SK-N-SH treated with all-trans-retinoic acid at 6 μM for 48 hours (cell line): Measurements from ENCODE around the gene GLIS1.

Source experiments
- ATAC-seq: fragments of 200-7000 bp; cut with Tn5 transposase; 3 replicates; pipeline ENCODE4 v1.9.1; 2020; ENCODE audit warnings: mild to moderate bottlenecking, moderate library complexity
- ARNTL ChIP-seq: fragments of 450-650 bp; formaldehyde crosslinking; IDR thresholded peaks from 2 replicates; pipeline ENCODE4 v1.5.0; 2020; ENCODE audit warnings: low read depth, mild to moderate bottlenecking, moderate library complexity, borderline replicate concordance
- BACH2 ChIP-seq: fragments of 250-450 bp; sonication (Bioruptor Pico); IDR thresholded peaks from 2 replicates; pipeline ENCODE4 v1.9.0; 2021; ENCODE audit warnings: mild to moderate bottlenecking, borderline replicate concordance
- CREB5 ChIP-seq: fragments of 250-450 bp; sonication (Bioruptor Pico); IDR thresholded peaks from 2 replicates; pipeline ENCODE4 v1.5.1; 2020; ENCODE audit warnings: low read depth, mild to moderate bottlenecking, moderate library complexity
- CSDC2 ChIP-seq: fragments of 250-450 bp; sonication (Bioruptor Pico); IDR thresholded peaks from 2 replicates; pipeline ENCODE4 v1.5.0; 2020; ENCODE audit warnings: mild to moderate bottlenecking, moderate library complexity
- CSRNP3 ChIP-seq: fragments of 250-450 bp; sonication (Bioruptor Pico); IDR thresholded peaks from 2 replicates; pipeline ENCODE4 v1.5.1; 2021; ENCODE audit warnings: mild to moderate bottlenecking, moderate library complexity
- ESRRG ChIP-seq: fragments of 250-450 bp; sonication (Bioruptor Pico); IDR thresholded peaks from 2 replicates; pipeline ENCODE4 v1.6.1; 2021; ENCODE audit warnings: mild to moderate bottlenecking
- GLIS3 ChIP-seq: fragments of 250-450 bp; sonication (Bioruptor Pico); IDR thresholded peaks from 2 replicates; pipeline ENCODE4 v1.5.0; 2020; ENCODE audit warnings: mild to moderate bottlenecking, moderate library complexity
- ISL1 ChIP-seq: fragments of 250-450 bp; sonication (Bioruptor Pico); IDR thresholded peaks from 2 replicates; pipeline ENCODE4 v2.1.2; 2022; ENCODE audit warnings: mild to moderate bottlenecking, moderate library complexity
- OSR1 ChIP-seq: fragments of 250-450 bp; sonication (Bioruptor Pico); IDR thresholded peaks from 2 replicates; pipeline ENCODE4 v1.8.0; 2022; ENCODE audit warnings: moderate library complexity, mild to moderate bottlenecking, inconsistent platforms
- PATZ1 ChIP-seq: fragments of 250-450 bp; sonication (Bioruptor Pico); IDR thresholded peaks from 2 replicates; pipeline ENCODE4 v1.8.0; 2020; ENCODE audit warnings: mild to moderate bottlenecking, moderate library complexity, borderline replicate concordance
- PPARA ChIP-seq: fragments of 250-450 bp; sonication (Bioruptor Pico); IDR thresholded peaks from 2 replicates; pipeline ENCODE4 v1.5.0; 2020; ENCODE audit warnings: mild to moderate bottlenecking, borderline replicate concordance
- RARB ChIP-seq: fragments of 250-450 bp; sonication (Bioruptor Pico); IDR thresholded peaks from 2 replicates; pipeline ENCODE4 v1.8.0; 2021; ENCODE audit warnings: mild to moderate bottlenecking, moderate library complexity
- SNAI2 ChIP-seq: fragments of 250-450 bp; sonication (Bioruptor Pico); IDR thresholded peaks from 2 replicates; pipeline ENCODE4 v1.5.0; 2020; ENCODE audit warnings: mild to moderate bottlenecking, moderate library complexity
- TCF4 ChIP-seq: fragments of 250-450 bp; sonication (Bioruptor Pico); IDR thresholded peaks from 2 replicates; pipeline ENCODE4 v1.8.0; 2021; ENCODE audit warnings: mild to moderate bottlenecking, moderate library complexity, borderline replicate concordance
- TOX ChIP-seq: fragments of 250-450 bp; sonication (Bioruptor Pico); IDR thresholded peaks from 2 replicates; pipeline ENCODE4 v1.8.0; 2021; ENCODE audit warnings: mild to moderate bottlenecking, moderate library complexity, borderline replicate concordance
- ZC3H10 ChIP-seq: fragments of 250-450 bp; sonication (Bioruptor Pico); IDR thresholded peaks from 2 replicates; pipeline ENCODE4 v1.5.1; 2021; ENCODE audit warnings: mild to moderate bottlenecking, moderate library complexity
- ZFP3 ChIP-seq: fragments of 250-450 bp; sonication (Bioruptor Pico); IDR thresholded peaks from 2 replicates; pipeline ENCODE4 v1.5.0; 2020; ENCODE audit warnings: mild to moderate bottlenecking, moderate library complexity
- ZFP30 ChIP-seq: fragments of 450-650 bp; formaldehyde crosslinking; IDR thresholded peaks from 2 replicates; pipeline ENCODE4 v1.5.0; 2022; ENCODE audit warnings: mild to moderate bottlenecking, moderate library complexity
- ZNF565 ChIP-seq: fragments of 450-650 bp; formaldehyde crosslinking; conservative IDR thresholded peaks from 2 replicates; pipeline ENCODE4 v1.5.0; 2020; ENCODE audit warnings: low read depth, mild to moderate bottlenecking, moderate library complexity
- ZNF70 ChIP-seq: fragments of 450-650 bp; formaldehyde crosslinking; IDR thresholded peaks from 2 replicates; pipeline ENCODE4 v1.5.0; 2020; ENCODE audit warnings: mild to moderate bottlenecking, moderate library complexity
- ZNF8 ChIP-seq: fragments of 450-650 bp; formaldehyde crosslinking; IDR thresholded peaks from 2 replicates; pipeline ENCODE4 v1.5.0; 2020; ENCODE audit warnings: mild to moderate bottlenecking, moderate library complexity
- TF ChIP-seq, protein P1 (sequence below): fragments of 250-450 bp; sonication (Bioruptor Pico); IDR thresholded peaks from 2 replicates; pipeline ENCODE4 v1.5.0; 2020; ENCODE audit warnings: mild to moderate bottlenecking, moderate library complexity
- TF ChIP-seq, protein P2 (sequence below): fragments of 250-450 bp; sonication (Bioruptor Pico); IDR thresholded peaks from 2 replicates; pipeline ENCODE4 v1.8.0; 2021; ENCODE audit warnings: low read depth, mild to moderate bottlenecking, moderate library complexity, borderline replicate concordance

Gene GLIS1

DNA sequence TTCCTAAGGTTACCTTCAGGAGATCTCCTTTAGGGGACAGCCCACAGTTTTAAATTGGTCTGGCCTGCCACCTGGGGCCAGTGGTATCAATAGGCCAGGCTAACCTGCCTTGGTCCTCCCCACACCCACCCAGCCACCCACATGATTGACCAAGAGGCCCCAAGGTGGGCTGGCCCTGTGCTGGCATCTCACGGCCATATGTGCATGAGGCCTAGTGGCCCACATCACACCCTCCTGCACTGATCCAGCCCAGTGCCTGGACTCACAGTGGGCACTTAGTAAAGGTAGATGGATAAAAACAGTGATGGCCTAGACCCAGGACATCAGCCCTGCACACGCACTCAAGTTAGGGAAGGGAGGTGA is 197.7 kb downstream of the GLIS1 start:
- ATAC-seq, result no peak
- no peak for TF ChIP-seq OSR1
- TF ChIP-seq ARNTL (CRISPR knock-in tag), result no peak
- no peak for TF ChIP-seq RARB
- TF ChIP-seq TCF4 (CRISPR knock-in tag), result no peak
- TF ChIP-seq, protein P1, sequence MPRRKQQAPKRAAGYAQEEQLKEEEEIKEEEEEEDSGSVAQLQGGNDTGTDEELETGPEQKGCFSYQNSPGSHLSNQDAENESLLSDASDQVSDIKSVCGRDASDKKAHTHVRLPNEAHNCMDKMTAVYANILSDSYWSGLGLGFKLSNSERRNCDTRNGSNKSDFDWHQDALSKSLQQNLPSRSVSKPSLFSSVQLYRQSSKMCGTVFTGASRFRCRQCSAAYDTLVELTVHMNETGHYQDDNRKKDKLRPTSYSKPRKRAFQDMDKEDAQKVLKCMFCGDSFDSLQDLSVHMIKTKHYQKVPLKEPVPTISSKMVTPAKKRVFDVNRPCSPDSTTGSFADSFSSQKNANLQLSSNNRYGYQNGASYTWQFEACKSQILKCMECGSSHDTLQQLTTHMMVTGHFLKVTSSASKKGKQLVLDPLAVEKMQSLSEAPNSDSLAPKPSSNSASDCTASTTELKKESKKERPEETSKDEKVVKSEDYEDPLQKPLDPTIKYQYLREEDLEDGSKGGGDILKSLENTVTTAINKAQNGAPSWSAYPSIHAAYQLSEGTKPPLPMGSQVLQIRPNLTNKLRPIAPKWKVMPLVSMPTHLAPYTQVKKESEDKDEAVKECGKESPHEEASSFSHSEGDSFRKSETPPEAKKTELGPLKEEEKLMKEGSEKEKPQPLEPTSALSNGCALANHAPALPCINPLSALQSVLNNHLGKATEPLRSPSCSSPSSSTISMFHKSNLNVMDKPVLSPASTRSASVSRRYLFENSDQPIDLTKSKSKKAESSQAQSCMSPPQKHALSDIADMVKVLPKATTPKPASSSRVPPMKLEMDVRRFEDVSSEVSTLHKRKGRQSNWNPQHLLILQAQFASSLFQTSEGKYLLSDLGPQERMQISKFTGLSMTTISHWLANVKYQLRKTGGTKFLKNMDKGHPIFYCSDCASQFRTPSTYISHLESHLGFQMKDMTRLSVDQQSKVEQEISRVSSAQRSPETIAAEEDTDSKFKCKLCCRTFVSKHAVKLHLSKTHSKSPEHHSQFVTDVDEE (CRISPR knock-in tag), result no peak
- TF ChIP-seq ZNF8, result no peak
- no peak for TF ChIP-seq CREB5 (CRISPR knock-in tag)
- no peak for TF ChIP-seq BACH2
- no peak for TF ChIP-seq ISL1 (CRISPR knock-in tag)
- TF ChIP-seq GLIS3 (CRISPR knock-in tag), result no peak
- no peak for TF ChIP-seq ZNF70 (CRISPR knock-in tag)
- TF ChIP-seq CSDC2 (CRISPR knock-in tag), result no peak
- no peak for TF ChIP-seq PPARA (CRISPR knock-in tag)
- TF ChIP-seq, protein P2, sequence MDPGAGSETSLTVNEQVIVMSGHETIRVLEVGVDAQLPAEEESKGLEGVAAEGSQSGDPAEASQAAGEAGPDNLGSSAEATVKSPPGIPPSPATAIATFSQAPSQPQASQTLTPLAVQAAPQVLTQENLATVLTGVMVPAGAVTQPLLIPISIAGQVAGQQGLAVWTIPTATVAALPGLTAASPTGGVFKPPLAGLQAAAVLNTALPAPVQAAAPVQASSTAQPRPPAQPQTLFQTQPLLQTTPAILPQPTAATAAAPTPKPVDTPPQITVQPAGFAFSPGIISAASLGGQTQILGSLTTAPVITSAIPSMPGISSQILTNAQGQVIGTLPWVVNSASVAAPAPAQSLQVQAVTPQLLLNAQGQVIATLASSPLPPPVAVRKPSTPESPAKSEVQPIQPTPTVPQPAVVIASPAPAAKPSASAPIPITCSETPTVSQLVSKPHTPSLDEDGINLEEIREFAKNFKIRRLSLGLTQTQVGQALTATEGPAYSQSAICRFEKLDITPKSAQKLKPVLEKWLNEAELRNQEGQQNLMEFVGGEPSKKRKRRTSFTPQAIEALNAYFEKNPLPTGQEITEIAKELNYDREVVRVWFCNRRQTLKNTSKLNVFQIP (CRISPR knock-in tag), result no peak
- no peak for TF ChIP-seq SNAI2
- TF ChIP-seq ZNF565 (CRISPR knock-in tag), result no peak
- no peak for TF ChIP-seq ESRRG

DNA sequence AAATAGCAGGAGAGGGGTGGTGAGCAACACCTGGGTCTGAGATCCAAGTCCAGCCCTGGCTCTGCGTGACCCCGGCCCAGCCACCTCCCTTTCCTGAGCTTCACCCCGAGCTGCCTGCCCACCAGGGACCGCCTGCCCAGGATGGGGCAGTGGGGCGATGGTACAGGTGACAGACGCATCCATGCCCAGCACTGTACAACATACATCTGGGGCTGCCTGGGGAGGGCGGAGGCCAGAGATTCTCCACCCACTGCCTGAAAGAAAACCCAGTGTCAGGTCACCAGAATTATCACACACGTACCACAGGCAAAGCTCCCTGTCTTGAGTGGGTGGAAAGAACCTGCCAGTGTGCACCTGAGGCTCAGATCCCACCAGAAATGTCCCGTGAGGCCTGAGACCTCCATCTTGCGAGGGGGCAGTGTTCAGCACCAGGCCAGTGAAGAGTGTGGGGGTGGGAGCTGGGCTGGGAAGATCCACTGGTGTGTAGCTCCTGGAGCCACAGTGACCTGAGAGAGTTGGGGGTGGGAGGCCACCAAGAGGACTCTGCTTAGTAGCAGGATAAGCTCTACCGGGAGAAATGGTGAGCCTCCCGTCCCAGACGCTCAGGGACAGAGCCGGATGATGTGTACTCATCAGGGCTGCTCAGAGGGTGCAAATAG is 198.2 kb downstream of the GLIS1 start:
- no peak for ATAC-seq

DNA sequence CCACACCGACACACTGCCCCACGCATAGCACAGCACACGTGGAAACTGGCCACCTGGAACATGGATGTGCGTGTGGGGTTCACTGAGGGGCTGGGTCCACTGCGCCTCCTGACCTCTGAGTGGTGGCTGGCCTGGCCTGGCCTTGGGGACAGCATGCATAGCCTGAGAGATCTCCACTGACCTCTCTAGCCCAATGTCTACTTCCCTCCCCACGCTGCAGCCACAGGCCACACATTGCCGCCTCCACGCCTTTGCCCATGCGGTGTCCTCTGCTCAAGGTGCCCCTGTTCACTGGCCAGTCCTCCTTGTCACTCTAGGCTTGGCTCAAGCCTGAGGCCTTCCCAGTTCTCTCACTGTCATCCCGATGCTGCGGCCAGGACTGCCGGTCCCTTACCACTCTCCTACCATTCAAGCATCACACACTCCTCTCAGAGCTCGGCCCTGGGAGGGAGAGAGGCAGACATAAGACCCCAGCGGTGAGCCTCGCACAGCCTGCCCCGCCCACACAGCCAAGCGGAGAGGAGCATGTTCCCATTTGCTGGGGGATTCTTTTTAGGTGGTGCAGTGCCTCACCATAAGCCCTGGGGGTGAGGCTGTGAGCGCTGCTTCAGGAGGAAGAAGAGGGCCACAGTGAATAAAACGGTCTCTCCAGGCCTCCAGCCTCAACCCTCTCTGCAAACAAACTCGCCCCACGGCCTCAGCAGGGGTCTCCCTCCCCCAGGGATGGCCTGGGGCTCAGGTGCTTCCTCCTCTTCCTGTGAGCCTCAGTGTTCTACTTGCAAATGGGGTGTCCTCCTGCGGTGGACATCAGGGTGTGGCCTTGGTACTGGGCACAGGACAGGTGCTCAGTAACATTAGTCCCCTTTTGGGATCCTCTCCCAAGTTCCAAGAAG is 199.0 kb downstream of the GLIS1 start:
- TF ChIP-seq ARNTL (CRISPR knock-in tag) (no peak), CREB5 (CRISPR knock-in tag) (no peak), ZNF8 (no peak), CSDC2 (CRISPR knock-in tag) (no peak), ZNF70 (CRISPR knock-in tag) (no peak), SNAI2 (no peak), BACH2 (no peak), OSR1 (no peak), PPARA (CRISPR knock-in tag) (no peak), RARB (no peak)
- no peak for ATAC-seq

More for the DNA sequence above, 198.2 kb downstream of the GLIS1 start:
- no peak for TF ChIP-seq ISL1 (CRISPR knock-in tag)
- TF ChIP-seq SNAI2, result no peak
- TF ChIP-seq PPARA (CRISPR knock-in tag), result no peak
- TF ChIP-seq RARB, result no peak
- no peak for TF ChIP-seq GLIS3 (CRISPR knock-in tag)
- no peak for TF ChIP-seq ZNF70 (CRISPR knock-in tag)
- no peak for TF ChIP-seq OSR1
- TF ChIP-seq, all 23 proteins: peak for 0

DNA sequence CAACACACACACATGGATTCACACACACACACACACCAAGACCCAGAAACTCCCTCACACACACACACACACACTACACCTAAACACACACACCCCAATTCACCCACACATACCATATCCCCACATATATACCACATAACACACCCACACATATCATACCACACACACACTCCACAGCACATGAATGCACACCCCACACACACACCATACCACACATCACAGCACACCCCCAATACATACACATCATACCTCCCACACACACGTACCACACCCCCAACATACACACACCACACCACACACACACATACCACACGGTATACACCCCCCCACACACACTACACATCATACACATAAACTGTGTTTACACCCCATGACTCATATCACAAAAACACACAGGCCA is 199.7 kb downstream of the GLIS1 start:
- ATAC-seq, result no peak
- TF ChIP-seq ZFP30, result no peak
- no peak for TF ChIP-seq ZNF70 (CRISPR knock-in tag)
- TF ChIP-seq ZNF565 (CRISPR knock-in tag), result no peak
- no peak for TF ChIP-seq ZFP3
- no peak for TF ChIP-seq SNAI2
- TF ChIP-seq PPARA (CRISPR knock-in tag), result no peak
- no peak for TF ChIP-seq CSRNP3 (CRISPR knock-in tag)
- TF ChIP-seq OSR1, result no peak
- no peak for TF ChIP-seq CSDC2 (CRISPR knock-in tag)
- no peak for TF ChIP-seq PATZ1 (CRISPR knock-in tag)
- TF ChIP-seq ARNTL (CRISPR knock-in tag), result no peak
- TF ChIP-seq ZC3H10 (CRISPR knock-in tag), result no peak
- TF ChIP-seq TOX, result no peak
- no peak for TF ChIP-seq BACH2
- no peak for TF ChIP-seq TCF4 (CRISPR knock-in tag)
- no peak for TF ChIP-seq GLIS3 (CRISPR knock-in tag)
